T follicular helper cell (primary cell): ENCODE results near the gene TEX51.

Experiments
- DNase-seq: peaks from one replicate; pipeline ENCODE4 v3.0.0-alpha.2; 2020; ENCODE audit warnings: low read depth

The TEX51 gene

GRCh38 chr2:126914811-126915500 is 16.3 kb downstream of the TEX51 start:
- DNase-seq: no peak

- DNase-seq: no peak
Measured at GRCh38 chr2:126915903-126916302, 17.2 kb downstream of the TEX51 start.

GRCh38 chr2:126916744-126917143 is 18.1 kb downstream of the TEX51 start:
- DNase-seq: no peak

- DNase-seq: no peak
Measured at GRCh38 chr2:126921066-126921465, 22.4 kb downstream of the TEX51 start.

- DNase-seq: no peak
Measured at GRCh38 chr2:126930970-126931590, 32.4 kb downstream of the TEX51 start.

- no peak for DNase-seq
Measured at GRCh38 chr2:126932529-126932928, 33.8 kb downstream of the TEX51 start.

- DNase-seq: no peak
Measured at GRCh38 chr2:126932966-126933710, 34.4 kb downstream of the TEX51 start.

GRCh38 chr2:126933711-126934091 is 35.0 kb downstream of the TEX51 start:
- no peak for DNase-seq

GRCh38 chr2:126934809-126935208 is 36.1 kb downstream of the TEX51 start:
- no peak for DNase-seq

- DNase-seq: no peak
Measured at GRCh38 chr2:126935774-126936173, 37.1 kb downstream of the TEX51 start.

- DNase-seq: no peak
Measured at GRCh38 chr2:126936219-126936723, 37.6 kb downstream of the TEX51 start.

- no peak for DNase-seq
Measured at GRCh38 chr2:126940331-126940730, 41.6 kb downstream of the TEX51 start.

GRCh38 chr2:126942427-126943203 is 43.9 kb downstream of the TEX51 start:
- DNase-seq: no peak

- DNase-seq: no peak
Measured at GRCh38 chr2:126943612-126944348, 45.1 kb downstream of the TEX51 start.

- DNase-seq: no peak
Measured at GRCh38 chr2:126945118-126945517, 46.4 kb downstream of the TEX51 start.

GRCh38 chr2:126946318-126947102 is 47.8 kb downstream of the TEX51 start:
- DNase-seq: no peak

GRCh38 chr2:126947103-126947429 is 48.4 kb downstream of the TEX51 start:
- no peak for DNase-seq

GRCh38 chr2:126949775-126950174 is 51.1 kb downstream of the TEX51 start:
- no peak for DNase-seq

- DNase-seq: no peak
Measured at GRCh38 chr2:126950504-126950903, 51.8 kb downstream of the TEX51 start.
